Stimulated activated CD4-positive, alpha-beta T cell treated with anti-CD3 and anti-CD28 coated beads, Interleukin-1b, Interleukin-23, amount 100 ng/mL, for 24 hours (primary cell): ENCODE measurements around the gene NINJ2.

Experiments
- DNase-seq, 4 experiments: peaks; one replicate each; pipeline ENCODE4 v3.0.0-alpha.2; 2020; ENCODE audit warnings: low read depth in 4 of 4, low spot score in 1 of 4

Gene NINJ2

DNA sequence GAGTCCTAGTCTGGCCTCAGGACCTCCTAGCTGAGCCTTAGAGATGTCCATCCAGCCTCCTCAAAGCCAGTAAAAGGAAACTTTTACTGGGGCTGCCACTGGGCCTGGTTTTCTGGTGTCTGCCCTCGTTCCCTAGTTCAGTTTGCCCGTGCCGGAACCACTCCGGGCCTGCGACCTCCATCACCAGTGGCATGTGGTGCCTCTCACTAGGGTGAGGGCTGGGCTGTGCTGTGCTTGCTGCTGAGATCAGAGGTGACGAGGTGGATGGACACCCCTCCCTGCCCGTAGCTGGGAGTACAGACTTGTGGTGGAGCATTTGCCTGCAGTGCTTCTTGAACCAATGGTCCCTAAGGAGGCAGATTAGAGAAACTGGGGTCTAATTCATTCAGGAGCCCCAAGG is 127.8 kb downstream of the NINJ2 start:
- DNase-seq: no peak

DNA sequence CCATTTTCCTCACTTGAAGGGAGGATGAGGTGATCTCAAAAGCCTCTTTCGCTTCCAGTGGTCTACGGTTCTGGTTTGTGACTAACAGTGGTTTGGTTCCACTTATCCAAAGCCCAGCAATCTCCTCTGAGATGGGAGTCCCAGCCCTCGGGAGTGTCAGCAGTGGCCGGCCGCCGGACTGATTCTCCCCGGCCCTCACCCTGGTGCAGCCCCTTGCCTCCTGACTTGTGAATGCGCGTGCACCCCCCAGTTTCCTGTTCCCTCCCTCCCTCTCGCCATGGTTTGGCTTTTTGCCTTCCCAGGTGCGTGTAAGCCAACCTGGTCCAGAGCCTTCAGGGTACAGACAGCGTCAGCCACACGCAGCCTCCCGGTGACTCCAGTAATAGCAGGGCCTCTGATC is 129.0 kb downstream of the NINJ2 start:
- DNase-seq: no peak

DNA sequence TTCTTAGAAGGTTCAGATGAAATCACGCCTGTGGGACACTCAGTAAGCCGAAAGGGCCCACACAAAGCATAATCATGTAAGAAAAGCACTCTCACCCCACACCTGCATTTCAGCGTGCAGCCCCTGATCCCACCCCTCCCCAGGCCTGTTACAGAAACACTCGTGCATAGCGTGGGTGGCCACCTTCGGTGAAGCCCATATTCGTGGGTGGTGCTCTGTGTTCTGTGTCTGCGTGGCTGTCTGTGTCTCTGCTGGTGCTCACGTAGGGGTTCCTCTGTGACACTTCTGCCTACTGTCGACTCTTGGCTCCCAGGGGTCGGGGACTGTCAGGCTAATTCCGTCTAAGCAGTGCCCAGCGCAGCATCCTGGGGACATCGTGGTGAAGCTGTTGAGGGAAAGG is 129.5 kb downstream of the NINJ2 start:
- DNase-seq: no peak

DNA sequence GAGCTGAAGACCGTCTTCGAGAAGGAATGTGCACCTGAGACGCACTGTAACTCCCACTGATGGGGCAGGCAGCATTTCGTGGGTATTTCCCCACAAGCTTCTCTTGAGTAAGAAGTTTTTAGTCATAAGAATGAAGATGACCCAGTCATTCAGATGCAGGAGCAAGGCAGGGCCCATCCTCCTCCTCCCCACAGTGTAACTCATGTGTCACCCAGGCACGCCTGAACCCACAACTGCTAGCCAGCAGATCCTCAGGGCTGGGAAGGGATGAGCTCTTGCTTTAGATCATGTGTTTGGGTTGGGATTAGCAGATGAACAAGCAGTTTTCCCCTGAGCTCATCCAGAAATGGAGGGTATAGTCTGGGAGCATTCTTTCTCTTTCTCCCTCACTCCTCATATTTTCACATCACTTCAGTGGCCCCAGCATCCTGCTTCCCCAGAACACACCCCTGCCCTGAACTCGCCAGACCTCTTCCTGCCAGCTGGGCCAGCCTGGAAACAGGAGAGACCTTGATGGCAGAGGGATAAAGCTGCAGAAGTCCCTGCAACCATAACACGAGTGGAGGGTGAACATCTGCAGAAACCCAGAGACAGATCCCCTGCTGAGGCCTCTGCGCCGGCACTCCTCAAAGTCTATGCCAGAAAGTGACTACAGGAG is 130.2 kb downstream of the NINJ2 start:
- DNase-seq: no peak

DNA sequence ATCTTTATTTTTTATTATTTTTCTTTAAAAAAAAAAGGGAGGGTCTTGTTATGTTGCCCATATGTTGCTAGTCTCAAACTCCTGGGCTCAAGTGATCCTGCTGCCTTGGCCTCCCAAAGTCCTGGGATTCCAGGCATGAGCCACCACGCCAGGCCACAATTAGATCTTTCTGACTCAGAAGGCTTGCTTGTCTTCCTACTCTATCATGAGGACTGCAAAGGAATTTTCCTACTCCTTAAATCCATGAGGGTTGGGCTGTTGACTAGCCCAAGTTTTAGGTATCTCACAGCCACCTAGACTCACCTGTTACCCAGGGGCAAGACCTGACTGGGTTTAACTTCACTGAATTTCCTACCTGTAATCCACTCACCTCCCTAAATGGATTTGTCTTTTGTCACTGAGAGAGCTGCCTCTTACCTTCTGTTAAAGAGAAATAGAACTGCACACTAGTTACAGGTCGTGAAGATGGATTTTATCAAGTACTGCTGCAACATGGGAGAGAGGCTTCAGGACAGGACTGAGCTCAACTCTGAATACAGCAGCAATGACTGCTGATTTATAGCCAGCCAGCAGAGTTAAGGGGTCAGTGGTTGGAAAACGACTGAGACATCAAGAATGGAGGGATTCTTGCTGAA is 131.2 kb downstream of the NINJ2 start:
- DNase-seq: no peak

DNA sequence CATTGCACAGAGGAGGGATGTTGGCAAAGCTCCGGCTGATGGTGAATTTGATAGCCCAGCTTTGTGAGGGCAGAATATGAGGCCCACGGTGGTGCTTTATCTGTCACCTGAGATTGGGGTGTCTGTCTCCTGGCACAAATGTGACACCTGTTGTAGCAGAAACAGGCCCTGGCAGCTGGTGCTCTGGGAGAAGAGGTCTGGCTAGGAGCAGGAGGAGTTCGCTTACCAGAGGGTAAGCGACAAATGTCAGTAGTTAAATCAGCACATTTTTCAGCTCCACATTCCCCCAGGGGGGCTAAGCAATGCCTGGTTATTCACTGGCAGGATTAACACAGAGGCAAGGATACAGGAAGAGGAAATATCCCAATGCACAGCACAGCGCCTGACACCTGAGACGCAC is 132.4 kb downstream of the NINJ2 start:
- DNase-seq: no peak

DNA sequence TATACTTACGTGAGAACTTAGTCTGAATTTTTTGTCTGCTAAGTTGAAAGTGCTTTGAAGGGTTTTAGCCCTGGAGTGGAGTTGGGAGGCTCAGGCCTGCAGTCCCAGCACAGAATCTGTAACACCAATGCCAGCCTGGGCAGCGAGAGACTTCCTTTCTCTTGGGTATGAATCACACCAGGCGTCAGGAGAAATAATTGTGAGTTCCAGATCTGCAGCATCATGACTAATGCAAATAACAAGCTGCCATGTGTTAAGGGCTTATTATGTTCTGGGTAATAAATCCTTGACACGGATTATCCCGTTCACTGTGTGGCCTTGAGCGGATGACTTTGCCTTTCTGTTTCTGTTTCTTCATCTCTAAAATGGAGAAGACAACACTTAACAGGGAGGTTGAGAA is 132.9 kb downstream of the NINJ2 start:
- no peak for DNase-seq

DNA sequence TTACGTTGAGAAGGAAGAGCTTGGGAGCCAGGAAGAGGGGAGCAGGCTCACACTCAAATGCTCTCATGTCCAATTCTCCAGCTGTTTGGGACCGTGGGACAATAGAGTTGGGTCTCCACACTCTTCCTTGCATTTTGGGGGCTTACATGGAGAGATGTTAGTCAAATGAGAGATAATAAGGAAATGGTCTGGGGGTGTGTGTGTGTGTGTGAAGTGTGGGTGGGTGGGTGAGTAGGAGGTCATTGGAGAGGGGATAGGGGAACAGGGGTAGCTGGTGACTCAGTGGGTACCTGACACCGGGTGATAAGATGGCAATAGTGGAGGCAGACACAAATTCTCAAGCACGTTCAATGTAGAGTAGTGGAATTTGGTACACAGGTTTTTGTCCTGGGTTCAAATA is 135.5 kb downstream of the NINJ2 start:
- DNase-seq: no peak

DNA sequence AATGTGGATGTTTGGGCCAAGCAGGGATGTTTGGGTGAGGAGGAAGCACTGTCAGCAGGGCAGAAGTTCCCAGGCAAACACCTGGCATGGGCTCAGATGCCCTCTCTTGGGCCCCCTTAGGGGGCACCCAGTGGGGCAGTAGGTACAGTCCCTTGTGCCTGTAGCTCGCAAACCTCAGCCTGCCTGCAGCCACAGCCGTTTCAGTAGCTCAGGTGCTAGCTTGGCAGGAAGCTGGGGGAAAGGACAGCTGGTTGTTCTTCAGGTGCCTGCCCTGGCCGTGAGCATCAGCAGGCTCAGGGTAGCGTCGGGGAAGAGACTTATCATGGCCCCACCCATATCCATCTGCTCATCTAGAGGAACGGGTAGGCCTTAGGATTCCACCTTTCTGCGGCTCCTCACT is 136.0 kb downstream of the NINJ2 start:
- no peak for DNase-seq

DNA sequence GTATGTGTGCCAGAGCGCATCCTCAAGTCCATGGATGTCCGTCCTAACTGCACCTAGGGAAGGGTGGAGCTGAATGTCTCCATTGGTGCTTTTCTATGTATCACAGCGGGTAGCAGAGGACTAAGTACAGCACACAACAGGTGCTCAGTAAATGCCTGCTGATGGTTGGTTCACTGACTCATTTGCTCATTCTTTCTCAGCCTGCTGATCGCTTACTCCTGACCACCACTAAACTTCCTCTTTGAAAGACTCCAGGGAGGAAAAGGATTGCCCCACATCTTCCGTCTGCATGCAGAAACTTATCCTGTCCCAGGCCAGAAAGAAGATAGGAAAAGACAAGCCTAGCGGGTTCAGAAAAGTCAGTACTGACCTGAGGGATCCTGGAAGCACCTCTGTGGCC is 137.2 kb downstream of the NINJ2 start:
- DNase-seq: no peak

DNA sequence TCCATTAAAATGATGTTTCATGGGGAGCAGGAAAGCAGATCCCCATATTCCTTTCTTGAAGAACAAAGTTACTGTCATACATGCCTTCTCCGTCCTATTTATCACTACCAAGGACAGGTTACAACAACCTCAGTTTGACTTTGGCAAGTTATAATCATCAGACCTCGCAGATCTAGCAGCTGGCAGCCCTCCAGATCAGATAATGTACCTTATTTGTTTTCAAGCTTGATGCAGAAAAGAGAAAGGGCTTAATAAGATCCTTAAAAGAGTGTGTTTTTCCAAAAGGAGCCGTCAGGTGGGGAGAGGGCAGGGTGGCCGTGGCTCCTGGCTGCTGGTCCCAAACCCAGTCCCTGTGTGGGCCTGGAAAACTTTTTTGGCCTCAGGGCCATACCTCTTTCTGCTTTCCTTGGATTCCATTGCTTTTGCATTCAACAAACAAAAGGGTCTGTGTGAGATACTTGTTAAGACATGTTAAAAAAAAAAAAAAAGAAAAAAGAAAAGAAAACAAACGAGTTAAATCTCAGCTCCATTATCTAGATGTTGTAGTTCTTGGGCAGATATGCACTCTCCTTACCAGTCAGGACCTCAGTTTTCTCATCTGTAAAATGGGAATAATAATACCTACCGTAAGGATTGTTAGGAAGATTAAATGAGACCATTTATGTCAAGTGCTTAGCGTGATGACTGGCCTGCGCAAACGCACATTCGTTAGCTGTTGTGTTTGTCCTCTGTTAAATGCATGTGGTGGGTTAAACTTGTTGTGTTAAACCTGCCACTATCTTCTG is 138.9 kb downstream of the NINJ2 start:
- no peak for DNase-seq

DNA sequence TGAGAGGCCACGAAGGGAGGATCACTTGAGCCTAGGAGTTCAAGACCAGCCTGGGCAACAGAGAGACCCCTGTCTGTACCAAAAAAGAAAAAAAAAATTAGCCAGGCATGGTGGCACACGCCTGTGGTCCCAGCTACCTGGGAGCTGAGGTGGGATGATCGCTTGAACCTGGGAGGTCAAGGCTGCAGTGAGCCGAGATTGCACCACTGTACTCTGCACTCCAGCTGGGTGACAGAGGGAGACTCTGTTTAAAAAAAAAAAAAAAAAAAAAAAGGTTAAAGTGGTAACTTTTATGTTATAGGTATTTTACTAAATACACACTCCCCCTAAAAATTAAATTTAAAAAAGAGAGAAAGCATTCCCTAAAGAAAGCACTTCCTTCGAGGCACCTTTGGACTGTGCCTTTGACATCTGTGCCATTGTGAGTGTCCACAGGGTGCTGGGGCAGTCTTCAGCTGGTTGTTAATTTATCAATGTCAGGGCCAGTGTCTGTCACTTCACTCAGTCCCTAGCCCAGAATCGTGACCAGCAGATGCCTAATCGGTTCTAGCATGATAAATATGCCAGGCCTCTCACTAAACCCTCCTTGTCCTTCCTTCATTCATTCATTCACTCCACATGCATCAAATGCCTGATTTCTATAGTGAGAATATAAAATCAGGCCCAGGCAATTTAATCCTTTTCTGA is 140.4 kb downstream of the NINJ2 start:
- DNase-seq: no peak

DNA sequence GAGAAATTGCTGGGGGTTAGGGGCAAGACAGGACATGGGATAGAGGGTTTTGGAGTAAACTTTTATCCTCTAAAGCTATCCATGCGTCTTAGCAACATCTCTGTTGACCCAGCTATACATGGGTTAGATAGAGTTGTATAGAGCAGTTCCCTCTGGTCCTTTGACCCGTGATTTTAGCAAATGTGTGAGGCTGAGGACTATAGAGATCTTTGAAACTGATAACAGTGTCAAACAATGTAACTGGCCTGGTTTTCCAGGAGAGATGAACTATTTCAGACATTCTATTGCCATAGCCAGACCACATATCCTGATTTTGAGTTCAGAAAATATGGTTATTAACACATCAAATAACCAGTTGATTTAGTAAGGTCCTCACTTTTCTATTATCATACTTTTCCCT is 143.1 kb downstream of the NINJ2 start:
- DNase-seq: no peak

DNA sequence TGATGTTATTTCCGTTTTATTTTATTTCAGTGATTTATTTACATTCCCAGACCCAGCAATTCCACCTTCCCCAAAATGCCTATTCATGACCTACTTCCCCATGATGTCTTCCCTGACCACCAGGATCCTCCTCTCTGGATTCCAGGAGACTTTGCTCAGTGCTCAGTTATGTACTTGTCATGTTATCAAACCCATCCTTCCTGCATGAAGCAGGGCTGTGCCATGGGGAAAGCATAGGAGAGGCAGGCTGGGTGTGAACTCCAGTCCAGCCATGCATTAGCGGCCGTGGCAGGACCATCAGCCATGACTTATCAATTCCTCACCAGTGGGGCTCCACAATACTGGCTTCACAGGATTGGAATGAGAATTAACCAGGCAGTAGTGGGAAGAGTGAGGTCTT is 145.7 kb downstream of the NINJ2 start:
- DNase-seq: no peak
